HuH-7 (cell line): ENCODE results near the gene FAM163B.

Experiments used
- DNase-seq: peaks from one replicate; pipeline ENCODE4 v3.0.0; 2011; ENCODE audit warnings: low spot score

Gene FAM163B

DNA sequence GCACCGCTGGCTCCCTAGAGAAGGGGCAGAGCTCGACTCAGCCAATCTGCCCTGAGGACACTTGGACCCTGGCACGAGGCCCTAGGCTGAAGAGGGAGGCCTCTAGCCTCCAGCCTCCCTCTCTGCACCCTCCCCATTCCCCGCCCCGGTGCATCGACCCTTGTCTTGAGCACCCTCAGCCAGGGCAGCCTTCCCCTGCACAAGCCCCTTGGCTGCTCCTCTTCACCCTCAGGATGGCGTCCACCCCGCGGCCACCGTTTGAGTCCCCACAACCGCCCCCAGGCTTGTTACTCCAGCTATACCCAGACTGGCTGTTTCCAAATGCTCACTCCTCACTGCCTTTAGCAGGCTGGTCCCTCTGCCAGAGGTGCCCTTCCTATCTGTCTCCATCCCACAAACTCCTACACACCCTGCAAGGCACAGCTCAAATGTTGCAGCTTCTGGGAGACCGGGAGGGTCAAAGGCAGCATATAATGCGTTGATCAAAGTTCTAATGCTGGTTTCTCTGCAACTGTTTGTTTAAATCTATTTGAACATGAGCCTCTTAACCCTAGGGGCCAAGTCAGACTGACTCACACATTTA lies 6.5 kb upstream of the FAM163B start:
- no peak for DNase-seq

DNA sequence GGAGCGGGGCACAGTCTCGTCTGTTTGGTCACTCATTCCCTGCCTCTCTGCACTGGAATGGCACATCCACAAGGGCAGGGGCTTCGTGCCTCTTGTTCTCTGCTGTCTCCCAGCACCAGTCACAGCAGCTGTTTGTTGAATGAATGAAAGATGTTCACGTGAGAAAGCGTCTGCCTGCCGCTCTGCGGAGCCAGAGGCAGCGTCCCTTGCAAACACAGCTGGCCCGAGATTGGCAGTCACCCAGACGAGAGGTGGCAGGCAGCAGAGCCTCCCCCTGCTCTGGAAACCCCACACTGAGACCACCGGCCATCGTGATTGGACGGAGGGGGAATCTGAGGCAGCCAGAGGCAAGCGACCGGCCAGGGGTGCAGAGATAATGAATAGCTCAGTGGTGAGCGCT lies 6.0 kb upstream of the FAM163B start:
- DNase-seq: no peak

DNA sequence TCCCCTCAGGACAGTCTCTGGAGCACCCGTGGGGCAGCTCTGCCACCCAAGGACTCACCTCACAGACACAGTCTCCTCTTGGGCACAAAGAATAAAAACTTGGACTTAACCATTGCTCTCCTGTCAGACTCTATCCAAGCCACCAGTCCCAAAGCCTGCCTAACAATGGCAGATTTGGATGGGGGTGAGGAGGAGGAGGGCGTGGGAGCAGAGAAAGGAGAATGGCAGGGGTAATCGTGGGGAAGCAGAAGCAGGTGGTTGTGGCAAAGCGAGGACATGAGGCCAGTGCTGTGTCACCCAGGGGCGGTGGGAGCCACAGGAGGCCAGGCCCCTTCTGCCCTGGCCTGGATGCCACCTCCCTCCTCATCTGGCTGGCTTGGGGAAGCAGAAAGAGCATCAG lies 5.5 kb upstream of the FAM163B start:
- no peak for DNase-seq

DNA sequence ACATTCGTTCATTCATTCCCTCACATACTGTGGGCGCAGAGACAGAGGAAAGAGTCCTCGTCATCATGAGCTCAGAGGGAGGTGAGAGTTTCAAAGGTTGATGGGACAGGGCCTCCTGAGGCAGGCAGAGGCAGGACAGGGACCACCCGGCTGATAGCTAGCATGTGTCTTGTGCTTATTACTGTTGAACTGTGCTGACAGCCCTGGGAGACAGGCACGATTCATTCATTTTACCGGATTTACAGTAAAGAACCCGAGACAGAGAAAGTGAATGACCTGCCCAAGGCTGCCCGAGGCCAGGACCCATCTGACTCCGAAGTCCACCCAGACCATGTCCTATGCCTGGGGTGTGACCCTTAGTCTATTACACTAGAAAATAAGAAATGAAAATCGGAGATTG lies 4.9 kb upstream of the FAM163B start:
- DNase-seq: no peak

DNA sequence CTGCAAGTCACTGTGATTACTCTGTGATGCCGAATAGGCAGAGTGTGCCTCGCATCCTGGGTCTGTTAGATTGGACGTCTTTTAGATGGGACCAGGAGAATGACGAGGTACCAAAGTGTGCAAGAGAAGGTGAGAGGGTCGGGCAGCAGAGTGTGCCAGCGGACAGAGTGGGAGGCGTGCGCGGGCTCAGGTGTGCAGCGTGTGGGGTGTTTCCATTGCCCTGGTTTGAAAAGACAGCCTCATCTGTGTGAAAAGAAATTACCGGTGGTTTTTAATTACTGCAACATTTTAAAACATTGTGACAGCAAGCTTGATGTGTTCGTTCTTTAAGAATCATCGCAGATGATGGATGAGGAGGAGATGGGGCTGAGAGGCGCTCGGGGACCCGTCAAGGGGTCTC lies 4.2 kb upstream of the FAM163B start:
- no peak for DNase-seq

DNA sequence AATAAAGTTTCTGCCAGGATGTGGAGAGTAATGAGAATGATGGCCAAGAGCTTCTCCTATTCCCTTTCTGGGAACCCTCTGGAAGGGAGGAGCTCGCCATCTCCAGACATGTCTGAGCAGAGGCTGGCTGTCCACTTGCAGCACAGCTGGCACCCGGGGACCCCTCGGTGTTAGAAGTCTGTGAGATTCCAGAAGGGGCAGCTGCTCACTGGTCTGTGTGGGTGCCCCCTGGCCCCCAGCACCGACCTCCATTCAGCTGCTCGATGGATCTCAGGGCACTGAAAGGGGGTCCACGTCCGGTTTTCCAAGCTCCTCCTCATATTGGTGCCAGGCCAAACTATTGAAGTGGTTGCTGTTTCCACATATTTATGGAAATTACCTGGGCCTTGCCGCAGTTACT lies 3.6 kb upstream of the FAM163B start:
- DNase-seq: no peak

GRCh38 chr9:133612051-133612450 lies 2.9 kb upstream of the FAM163B start:
- DNase-seq: no peak

DNA sequence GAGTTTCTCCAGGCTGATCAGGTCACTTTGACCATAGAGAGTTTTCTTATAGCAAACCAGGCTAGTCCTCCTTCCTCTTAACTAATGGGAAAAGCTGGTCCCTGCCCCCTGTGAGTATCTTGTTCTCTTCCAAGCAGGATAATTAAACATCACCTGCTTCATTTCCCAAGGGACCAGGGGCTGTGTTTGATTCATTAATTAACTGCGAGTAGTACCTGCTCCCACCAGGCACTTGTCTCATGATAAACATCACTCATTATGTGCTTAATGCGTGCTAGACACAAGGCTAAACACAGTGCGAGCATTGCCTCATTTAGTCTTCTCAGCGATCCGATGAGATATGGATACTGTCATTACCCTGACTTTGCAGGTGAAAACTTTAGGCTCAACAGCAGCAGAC lies 1.7 kb upstream of the FAM163B start:
- no peak for DNase-seq

GRCh38 chr9:133608889-133609288 lies 300 bp downstream of the FAM163B start:
- DNase-seq: no peak

GRCh38 chr9:133608382-133608781 lies 807 bp downstream of the FAM163B start:
- no peak for DNase-seq

- no peak for DNase-seq
Observed at GRCh38 chr9:133607976-133608375, 1.2 kb downstream of the FAM163B start.

DNA sequence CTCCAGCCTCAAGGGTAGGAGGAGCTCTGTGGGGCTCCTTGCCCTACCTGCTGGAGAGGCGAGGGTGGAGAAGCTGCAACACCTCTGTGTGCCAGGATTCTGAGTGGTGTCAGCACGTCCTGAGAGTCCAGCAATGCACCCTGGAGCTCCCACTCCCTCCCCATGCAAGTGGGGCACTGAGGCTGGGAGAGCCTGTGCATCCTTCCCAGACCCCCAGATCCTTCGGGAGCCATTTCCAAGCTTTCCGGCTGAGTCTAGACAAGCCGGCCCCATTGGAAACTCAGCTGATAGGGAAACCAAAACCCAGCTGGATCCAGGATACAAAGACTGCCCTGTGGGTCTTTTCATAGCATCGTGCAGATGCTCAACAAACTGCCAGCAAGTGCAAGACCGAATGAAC lies 1.8 kb downstream of the FAM163B start:
- no peak for DNase-seq

DNA sequence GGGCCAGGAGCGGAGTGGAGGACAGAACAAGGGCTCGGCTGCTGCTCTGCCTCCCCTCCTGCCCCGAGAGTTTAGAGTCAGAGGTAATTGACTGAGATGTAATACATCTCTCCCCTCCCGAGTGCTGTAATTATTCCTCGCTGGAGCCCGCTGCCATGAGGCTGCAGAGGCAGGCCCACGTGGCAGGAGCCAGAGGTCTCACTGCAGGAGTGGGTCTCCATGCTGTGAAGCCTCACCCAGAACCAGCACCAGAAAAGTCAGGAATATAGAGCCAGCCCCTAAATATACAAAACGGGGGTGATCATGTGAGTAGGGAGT lies 2.5 kb downstream of the FAM163B start:
- no peak for DNase-seq

DNA sequence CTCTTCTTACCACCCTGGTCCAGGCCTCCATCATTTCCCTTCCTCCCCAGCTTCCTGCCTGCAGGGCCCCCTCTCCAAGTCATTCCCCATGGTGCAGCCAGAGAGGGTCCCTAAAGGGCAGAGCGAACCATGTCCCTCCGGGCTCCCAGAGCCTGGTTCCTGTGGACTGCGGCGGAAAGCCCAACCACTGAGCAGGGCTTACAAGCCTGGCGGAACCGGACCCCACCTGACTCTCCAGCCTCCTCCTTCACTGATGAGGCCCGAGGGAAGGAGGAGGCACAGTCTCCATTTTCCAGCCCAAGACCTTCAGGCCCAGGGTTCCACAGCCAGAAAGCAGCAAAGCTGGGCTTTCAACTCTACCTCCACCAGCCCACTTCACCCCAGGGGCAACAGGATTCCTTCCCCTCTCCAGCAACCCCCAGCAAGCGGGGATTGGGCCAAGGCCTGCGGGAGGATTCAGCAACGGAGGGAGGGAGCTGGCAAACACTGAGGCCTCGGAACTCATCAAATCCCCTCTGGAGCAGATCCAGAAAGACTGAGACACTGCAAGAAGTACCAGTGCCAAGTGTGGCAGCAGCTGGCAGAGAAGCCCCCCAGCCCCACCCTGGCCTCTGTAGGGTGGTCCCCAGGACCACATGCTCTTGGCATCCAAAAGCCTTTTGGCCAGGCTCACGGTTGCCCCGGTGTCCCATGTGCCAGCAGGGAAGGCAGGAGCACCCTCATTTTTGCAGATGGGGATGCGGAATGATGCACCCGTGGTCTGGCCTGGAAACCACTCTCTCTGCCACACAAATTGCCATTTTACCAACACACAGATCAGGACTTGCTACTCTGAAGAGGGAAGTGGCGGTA lies 3.1 kb downstream of the FAM163B start:
- no peak for DNase-seq

GRCh38 chr9:133605446-133605845 lies 3.7 kb downstream of the FAM163B start:
- no peak for DNase-seq

DNA sequence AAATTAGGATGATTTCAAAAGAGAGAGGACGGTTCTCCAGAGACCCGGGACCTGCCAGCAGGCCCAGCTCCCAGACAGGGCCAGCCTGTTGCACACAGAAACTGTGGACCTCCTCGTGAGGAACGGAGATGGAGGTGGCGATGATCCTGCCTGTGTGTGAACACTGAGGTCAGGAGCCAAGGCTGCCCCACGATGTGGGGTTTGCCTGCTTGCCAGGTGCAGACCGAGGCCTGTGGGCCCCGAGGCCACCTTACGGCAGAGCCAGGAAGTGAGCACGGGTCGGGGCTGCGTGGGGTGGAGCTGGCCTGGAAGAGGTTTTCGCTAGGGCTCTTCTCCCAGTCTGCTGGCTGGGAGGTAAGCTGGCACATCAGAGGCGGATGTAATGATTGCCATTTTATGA lies 4.3 kb downstream of the FAM163B start:
- DNase-seq: no peak

DNA sequence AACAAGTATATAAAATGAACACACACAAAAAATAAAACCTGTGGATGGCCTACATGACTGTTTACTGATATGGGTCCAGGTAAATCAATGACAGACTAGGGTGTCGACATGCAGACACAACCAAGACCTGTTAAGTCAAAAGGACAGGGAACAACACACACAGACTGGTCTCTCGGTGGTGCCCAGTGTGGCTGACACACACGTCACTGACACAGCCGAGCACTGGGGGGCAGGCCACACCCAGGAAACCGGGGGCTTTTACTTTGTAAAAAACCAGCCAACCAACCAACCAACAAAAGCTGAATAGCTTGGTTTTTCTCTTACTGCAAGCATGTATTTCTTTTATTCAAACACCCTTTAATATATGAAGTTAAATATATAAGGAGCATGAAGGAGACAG lies 5.0 kb downstream of the FAM163B start:
- DNase-seq: no peak

DNA sequence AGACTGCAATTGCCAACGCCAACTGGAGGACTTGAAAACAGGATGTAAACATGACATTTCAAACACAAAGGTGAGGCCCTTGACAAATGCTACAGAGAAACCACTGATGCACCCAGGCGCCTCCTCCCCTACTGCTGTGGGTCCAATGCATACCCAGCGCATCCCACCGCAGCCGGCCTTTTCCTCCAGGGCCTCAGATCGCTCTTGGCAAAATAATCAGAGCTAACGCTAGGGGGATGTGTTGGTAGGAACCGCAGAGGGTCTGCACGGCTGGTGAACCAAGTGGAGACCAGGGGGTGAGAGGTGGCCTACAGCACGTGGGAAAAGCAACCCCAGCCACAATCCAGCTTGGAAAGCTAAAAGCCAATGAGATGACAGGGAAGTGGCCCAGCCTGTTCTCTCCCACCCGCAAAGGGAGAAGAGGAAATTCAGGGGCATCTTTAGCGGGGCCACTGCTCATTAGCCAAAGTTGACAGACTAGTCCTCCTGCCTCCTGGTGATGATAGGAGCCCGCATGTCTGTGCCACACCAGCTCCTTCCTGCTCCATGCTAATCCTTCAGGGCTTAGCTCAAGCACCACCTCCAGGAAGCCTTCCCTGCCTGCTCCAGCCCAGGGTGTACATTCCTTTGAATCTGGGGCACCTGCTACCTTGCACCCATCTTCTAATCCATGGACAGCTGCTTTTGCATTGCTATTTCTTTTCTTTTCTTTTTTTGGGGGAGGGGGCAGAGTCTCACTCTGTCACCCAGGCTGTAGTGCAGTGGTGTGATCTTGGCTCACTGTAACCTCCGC lies 5.9 kb downstream of the FAM163B start:
- DNase-seq: no peak

DNA sequence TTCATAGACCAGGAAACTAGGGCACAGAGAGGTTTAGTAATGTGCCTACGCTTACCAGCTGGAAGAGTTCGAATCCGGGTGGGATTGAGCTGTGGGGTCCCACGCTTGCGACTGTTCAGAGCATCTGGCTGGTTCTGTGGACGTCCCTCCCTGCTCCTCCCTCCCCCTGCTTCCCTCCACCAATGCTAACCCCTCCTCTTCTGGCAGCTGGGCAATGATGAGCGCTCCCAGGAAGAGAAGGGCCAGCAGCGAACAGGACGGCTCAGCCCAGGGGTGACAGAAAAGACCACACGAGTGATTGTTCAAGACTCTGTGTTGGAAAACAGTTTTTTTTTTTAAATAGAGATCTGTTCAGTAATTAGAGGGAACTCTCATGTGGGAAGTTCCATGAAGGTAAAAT lies 6.9 kb downstream of the FAM163B start:
- DNase-seq: no peak

GRCh38 chr9:133601746-133602145 lies 7.4 kb downstream of the FAM163B start:
- DNase-seq: no peak

GRCh38 chr9:133600739-133601138 lies 8.4 kb downstream of the FAM163B start:
- DNase-seq: no peak

DNA sequence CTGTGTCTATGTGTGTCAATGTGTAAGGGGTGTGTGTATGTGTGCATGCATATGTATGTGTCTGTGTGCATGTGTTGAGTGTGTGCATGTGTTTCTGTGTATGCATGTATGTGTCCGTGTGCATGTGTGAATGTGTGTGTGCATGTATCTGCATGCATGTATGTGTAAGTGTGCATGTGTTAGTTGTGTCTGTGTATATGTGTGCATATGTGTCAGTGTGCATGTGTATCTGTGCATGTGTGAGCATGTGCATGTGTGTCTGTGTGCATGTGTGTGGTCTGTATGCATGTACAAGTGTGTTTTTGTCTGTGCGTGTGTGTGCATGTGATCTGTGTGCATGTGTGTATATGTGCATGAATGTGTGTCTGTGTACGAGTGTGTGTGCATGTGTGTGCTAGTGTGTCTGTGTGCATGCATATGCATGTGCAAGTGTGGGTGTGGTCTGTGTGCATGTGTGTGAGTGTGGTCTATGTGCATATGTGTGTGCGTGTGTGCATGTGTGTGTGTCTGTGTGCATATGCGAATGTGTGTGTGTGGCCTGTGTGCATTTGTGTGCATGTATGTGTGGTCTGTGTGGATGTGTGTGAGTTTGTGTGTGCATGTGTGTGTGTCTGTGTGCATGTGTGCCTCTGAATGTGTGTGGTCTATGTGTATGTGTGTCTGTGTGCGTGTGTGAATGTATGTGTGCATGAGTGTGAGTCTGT lies 9.6 kb downstream of the FAM163B start:
- no peak for DNase-seq

GRCh38 chr9:133598978-133599377 lies 10.2 kb downstream of the FAM163B start:
- no peak for DNase-seq
